ENCODE results near the gene IGFN1.

DNA sequence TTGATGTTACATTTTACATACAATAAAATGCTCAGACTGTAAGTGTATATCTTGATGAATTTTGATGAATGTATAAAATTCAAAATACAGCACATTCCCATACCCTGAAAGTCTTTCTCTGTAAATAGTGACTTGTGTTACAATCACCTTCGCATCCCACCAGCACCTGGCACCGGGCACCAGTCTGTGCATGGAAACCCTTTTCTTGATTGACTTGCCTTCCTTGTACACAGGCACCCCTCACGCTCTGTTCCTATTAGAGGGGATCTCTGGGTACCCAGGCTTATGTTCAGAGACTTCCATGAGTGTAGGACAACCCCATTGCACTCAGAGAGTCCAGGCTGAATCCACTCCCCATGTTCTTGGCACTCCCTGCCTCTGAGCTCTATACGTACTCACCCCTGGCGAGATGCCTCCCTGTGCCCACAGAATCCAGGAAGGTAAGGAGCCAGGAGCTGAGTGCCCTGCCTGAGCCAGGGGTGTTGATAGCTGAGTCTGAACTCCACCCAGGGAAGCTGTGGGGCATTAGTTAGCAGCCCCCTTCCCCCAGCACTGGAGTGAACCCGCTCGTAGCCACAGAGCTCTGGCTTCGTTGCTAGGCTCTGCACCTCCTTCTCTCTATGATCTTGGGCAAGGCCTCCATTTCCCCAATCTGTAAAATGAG is 70.2 kb downstream of the IGFN1 start:
- TF ChIP-seq SRF (IDR thresholded peaks at IDR 0.05; ENCODE audit: low read depth in 2 of 2, low read length in 2 of 2) (no peak), BACH1 (IDR thresholded peaks at IDR 0.05; ENCODE audit: borderline replicate concordance) (no peak), IKZF1 (conservative IDR thresholded peaks at IDR 0.05) (no peak), MTA2 (IDR thresholded peaks at IDR 0.05; ENCODE audit: low read depth) (no peak), CREB1 (IDR thresholded peaks at IDR 0.05; ENCODE audit: low read depth) (no peak), SP1 (IDR thresholded peaks at IDR 0.05; ENCODE audit: low read depth, low read length) (no peak)
- TF ChIP-seq, protein P1, sequence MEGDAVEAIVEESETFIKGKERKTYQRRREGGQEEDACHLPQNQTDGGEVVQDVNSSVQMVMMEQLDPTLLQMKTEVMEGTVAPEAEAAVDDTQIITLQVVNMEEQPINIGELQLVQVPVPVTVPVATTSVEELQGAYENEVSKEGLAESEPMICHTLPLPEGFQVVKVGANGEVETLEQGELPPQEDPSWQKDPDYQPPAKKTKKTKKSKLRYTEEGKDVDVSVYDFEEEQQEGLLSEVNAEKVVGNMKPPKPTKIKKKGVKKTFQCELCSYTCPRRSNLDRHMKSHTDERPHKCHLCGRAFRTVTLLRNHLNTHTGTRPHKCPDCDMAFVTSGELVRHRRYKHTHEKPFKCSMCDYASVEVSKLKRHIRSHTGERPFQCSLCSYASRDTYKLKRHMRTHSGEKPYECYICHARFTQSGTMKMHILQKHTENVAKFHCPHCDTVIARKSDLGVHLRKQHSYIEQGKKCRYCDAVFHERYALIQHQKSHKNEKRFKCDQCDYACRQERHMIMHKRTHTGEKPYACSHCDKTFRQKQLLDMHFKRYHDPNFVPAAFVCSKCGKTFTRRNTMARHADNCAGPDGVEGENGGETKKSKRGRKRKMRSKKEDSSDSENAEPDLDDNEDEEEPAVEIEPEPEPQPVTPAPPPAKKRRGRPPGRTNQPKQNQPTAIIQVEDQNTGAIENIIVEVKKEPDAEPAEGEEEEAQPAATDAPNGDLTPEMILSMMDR (IDR thresholded peaks at IDR 0.05 in 2 of 3, conservative IDR thresholded peaks at IDR 0.05 in 1 of 3; ENCODE audit: control insufficient read depth in 2 of 3, extremely low read depth in 1 of 3, insufficient read depth in 1 of 3, low read depth in 3 of 3, low read length in 3 of 3), result no peak
- TF ChIP-seq, protein P2, sequence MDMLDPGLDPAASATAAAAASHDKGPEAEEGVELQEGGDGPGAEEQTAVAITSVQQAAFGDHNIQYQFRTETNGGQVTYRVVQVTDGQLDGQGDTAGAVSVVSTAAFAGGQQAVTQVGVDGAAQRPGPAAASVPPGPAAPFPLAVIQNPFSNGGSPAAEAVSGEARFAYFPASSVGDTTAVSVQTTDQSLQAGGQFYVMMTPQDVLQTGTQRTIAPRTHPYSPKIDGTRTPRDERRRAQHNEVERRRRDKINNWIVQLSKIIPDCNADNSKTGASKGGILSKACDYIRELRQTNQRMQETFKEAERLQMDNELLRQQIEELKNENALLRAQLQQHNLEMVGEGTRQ (IDR thresholded peaks at IDR 0.05; ENCODE audit: borderline replicate concordance, low read depth, low read length), result no peak

All from GM12878 (cell line).